NCI-H1092 treated with DMSO at 0.1 percent for 48 hours (cell line): ENCODE measurements around the gene JAGN1.
"Not testable (repeated sequence)": the region's sequence is repeated elsewhere in the genome, so short reads cannot be mapped to it uniquely, and the experiment has no call there.

Experiments used
- DNase-seq: peaks from one replicate; lab custom pipeline; 2025; lab: John Stamatoyannopoulos, UW

JAGN1 gene

DNA sequence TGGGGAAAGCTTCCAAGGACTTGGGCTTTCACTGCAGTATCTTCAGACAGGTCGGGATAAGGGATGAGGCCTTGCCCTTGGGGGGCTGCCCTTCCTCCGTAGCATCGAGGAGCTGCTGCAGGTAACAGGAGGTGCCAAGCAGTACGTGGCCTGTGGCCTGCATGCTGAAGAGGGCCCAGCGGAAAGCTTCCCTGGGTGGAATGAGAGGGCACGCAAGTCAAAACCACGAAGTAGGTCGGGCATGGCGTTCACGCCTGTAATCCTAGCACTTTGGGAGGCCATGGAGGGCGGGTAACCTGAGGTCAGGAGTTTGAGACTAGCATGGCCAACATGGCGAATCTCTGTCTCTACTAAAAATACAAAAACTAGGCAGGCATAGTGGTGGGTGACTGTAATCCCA lies 23.3 kb upstream of the JAGN1 start:
- DNase-seq, result no peak

DNA sequence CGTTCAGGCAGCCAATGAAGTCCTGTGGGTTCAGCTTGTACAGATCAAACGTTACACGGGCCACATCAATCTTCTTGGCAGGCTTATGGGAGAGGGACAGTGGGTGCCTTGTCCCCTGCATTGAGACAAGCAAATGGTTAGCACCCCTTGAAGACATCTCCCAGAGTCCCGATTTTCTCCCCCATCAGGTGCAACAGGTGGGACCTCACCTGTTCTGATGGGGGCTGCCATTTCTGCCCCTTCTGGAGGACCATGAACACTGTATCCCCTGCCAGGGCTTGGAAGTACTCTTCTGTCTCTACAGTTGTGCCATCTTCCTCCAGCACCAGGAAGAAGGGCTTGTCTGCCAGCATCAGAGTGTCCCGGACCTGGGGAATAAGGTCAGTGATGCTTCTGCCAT lies 20.5 kb upstream of the JAGN1 start:
- DNase-seq, result no peak

DNA sequence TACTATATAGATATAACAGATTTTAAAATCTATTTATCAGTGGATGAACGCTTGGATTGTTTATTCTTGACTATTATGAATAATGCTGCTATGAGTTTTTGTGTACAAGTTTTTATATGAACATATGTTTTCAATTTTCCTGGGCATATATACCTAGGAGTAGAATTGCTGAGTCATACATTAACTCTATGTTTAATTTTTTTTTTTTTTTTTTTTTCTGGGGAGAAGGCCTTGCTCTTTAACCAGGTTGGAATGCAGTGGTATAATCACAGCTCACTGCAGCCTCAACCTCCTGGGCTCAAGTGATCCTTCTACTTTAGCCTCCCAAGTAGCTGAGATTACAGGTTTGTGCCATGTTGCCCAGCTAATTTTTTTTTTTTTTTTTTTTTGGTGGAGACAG lies 19.4 kb upstream of the JAGN1 start:
- DNase-seq, result no peak

DNA sequence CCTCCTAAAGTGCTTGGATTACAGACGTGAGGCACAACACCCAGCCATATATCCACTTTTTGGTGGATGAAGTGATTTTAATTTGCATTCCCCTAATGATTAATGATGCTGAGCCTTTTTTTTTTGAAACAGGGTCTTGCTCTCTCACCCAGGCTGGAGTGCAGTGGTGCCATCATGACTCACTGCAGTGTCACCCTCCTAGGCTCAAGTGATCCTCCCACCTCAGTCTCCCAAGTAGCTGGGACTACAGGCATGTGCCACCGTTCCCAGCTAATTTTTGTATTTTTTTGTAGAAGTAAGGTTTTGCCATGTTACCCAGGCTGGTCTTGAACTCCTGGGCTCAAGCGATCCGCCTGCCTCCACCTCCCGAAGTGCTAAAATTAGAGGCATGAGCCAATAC lies 18.3 kb upstream of the JAGN1 start:
- not testable (repeated sequence) for DNase-seq

- DNase-seq, result peak; percentile 76
Measured at GRCh38 chr3:9875448-9875847, 15.0 kb upstream of the JAGN1 start.

- DNase-seq, result not testable (repeated sequence)
Measured at GRCh38 chr3:9876255-9876654, 14.2 kb upstream of the JAGN1 start.

- no peak for DNase-seq
Measured at GRCh38 chr3:9876991-9877390, 13.4 kb upstream of the JAGN1 start.

- DNase-seq, result no peak
Measured at GRCh38 chr3:9878700-9879099, 11.7 kb upstream of the JAGN1 start.

GRCh38 chr3:9879830-9880549 lies 10.4 kb upstream of the JAGN1 start, which contains the start of gene CIDEC:
TSS of gene CIDEC (minus strand) at chr3:9880253. CDS start at chr3:9878486, 1,767 bp downstream.
- no peak for DNase-seq

DNA sequence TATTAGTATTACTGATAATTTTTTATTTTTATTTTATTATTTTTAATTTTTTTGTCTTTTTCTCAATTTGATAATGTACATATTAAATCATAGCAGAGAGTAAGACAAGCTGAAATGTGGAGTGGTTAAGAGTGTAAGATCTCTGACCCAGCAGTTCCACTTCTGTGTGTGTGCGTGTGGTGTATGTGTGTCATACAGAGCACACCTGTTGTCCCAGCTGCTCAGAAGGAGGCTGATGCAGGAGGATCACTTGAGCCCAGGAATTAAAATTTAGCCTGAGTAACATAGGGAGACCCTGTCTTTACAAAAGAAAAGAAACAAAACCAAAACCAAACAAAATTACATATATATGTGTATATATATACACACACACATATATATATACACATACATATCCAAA lies 9.0 kb upstream of the JAGN1 start:
- DNase-seq, result no peak

DNA sequence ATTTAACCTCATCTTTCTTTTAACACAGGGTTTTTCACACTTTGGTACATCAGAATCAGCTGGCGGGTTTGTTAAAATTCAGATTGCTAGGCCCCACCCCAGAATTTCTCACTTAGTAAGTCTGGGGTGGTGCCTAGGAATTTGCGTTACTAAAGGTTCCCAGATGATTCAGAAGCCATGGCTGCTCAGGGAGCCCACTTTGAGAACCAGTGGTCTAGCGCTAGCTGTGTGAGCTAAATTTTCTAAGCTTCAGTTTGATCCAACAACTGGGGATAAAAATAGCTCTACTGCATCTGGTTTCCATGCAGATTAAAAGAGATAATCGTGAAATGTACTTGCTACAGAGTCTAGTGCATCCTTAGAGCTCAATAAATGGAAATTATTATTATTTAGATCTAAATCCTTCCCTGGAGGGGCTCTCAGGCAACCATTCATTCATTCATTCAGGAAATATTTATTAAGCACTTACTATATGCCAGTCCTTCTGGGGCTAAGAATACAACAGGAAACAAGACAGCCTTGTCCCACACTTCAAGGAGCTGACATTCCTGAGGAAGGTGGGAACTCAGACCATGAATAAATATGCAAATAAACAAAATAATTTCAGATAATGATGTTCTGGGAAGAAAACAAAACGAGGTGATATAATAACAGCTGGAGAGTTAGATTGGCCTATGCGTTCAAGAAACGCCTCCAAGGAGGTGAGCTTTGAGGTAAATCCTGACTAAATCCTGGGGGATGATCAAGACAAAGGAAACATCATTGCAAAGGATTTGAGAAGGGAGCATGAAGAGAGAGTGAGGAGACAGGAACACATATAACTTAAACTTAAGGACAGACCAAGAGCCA lies 6.5 kb upstream of the JAGN1 start:
- no peak for DNase-seq

- no peak for DNase-seq
Measured at GRCh38 chr3:9884555-9885165, 5.8 kb upstream of the JAGN1 start.

GRCh38 chr3:9886328-9886727 lies 4.1 kb upstream of the JAGN1 start:
- DNase-seq, result no peak

- no peak for DNase-seq
Measured at GRCh38 chr3:9887480-9887879, 2.9 kb upstream of the JAGN1 start.

- no peak for DNase-seq
Measured at GRCh38 chr3:9888540-9888939, 1.9 kb upstream of the JAGN1 start.

DNA sequence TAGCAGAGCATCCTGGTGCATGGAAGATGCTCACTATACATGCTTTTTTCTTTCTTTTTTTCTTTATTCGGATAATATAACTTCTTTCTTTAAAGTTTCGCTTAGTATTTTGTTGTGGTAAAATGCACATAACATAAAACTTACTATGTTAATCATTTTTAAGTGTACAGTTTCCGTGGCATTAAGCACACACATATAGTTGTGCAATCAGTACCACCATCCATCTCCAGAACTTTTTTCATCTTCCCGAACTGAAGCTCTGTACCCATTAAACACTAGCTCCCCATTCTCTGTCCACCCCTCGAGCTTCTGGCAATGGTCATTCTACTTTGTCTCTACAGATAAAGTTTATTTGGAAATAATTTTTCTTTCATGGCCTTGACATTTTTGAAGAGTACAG lies 1.0 kb upstream of the JAGN1 start:
- DNase-seq, result no peak

DNA sequence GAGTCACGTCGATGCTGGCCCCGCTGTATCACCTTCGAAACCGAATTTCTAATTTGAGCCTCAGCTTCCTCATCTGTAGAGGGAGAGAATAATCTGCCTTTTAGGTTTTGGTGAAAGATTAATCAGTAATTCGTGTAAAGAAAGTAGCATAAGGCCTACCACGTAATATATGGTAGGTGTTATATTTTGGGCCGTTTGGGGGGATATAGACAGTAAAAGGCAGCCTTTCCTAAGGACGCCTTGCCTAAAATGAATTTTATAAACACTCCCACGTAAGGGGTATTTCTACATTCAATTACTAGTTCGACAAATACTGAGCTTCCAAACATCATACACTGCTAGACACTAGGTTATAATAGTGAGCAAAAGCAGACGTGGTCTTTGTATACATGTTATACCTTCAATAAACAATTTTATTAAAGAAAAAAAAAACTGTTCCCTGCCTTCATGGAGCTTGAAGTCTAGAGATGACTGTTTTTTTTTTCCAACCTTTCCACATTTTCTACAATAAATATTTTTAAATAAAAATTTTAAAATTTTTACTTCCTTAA lies 737 bp downstream of the JAGN1 start:
- DNase-seq, result no peak

DNA sequence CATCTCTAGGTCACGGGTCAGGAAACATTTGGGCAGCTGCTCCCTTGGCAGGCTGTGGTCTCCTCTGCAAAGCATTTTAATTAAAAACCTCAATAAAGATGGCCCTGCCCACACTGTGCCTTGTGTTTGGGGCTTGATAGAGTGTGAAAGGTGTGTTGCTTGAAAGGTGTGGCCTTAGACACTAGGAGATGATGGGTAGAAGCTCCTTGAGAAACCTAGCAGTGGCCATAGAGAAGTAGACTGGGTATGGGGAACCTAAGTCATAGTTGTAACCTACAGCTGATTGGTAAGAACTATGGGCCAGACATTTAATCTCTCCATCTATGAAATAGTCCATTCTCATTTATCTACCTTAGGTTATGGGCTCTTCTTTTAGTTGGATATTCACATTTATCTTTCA lies 3.3 kb downstream of the JAGN1 start:
- DNase-seq, result no peak

DNA sequence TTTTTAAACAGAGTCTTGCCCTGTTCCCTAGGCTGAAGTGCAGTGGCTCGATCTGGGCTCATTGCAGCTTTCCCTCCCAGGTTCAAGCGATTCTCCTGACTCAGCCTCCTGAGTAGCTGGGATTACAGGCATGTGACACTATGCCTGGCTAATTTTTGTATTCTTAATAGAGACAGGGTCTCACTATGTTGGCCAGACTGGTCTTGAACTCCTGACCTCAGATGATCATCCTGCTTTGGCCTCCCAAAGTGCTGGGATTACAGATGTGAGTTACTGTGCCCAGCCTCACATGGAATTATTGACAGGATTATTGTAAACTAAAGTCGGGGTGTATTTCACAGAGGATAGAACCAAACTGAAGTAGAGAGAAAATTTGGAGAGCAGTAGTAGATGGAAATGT lies 5.3 kb downstream of the JAGN1 start:
- DNase-seq, result not testable (repeated sequence)

DNA sequence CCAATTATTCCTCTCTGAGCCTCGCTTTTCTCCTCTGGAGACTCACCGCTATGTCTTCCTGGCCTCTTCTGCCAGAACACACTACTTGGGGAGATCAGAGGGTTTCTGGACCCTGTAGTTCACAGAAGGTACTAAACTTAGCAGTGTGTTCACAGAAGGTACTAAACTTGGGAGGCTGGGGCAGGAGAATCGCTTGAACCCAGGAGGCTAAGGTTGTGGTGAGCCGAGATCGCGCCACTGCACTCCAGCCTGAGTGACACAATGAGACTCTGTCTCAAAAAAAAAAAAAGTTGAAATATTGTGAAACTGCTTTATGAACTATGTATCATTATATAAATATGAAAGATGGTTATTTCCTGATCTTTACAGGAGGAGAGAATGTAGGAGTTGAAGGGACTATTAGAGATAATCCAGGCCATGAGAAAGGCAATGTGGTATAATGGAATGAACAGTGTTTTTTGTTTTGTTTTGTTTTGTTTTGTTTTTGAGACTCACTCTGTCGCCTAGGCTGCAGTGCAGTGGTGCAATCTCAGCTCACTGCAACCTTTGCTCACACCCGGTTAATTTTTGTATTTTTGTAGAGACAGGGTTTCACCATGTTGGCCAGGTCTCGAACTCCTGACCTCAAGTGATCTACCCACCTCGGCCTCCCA lies 6.5 kb downstream of the JAGN1 start:
- DNase-seq, result not testable (repeated sequence)

GRCh38 chr3:9897408-9898372 lies 7.3 kb downstream of the JAGN1 start:
- DNase-seq, result no peak
